ENCODE data around the gene ITPR2.
"Not testable (repeated sequence)": the region's sequence is repeated elsewhere in the genome, so short reads cannot be mapped to it uniquely, and the experiment has no call there.

The ITPR2 gene

GRCh38 chr12:26782372-26783130 is 50.4 kb downstream of the ITPR2 start:
- no peak for TF ChIP-seq CTCF (IDR thresholded peaks at IDR 0.05; ENCODE audit: insufficient read depth, low read length, poor library complexity, severe bottlenecking)
- H3K36me3 ChIP-seq (ENCODE audit: control insufficient read depth, insufficient read depth, low read length): peaks cover 3% of the 10 kb centered on the region
- H3K4me3 ChIP-seq (replicated peaks; ENCODE audit: low read depth, low read length): no peak overlapping the region
- no peak for DNase-seq (ENCODE audit: extremely low read depth, insufficient read length)
- no peaks in the 10 kb centered on the region for H3K27me3 ChIP-seq (replicated peaks; ENCODE audit: control insufficient read depth, insufficient read depth, low read length)

GRCh38 chr12:26780656-26781055 is 52.3 kb downstream of the ITPR2 start:
- H3K36me3 ChIP-seq (ENCODE audit: control insufficient read depth, insufficient read depth, low read length); DNase-seq (ENCODE audit: extremely low read depth, insufficient read length): not testable (repeated sequence)

GRCh38 chr12:26778173-26778775 is 54.7 kb downstream of the ITPR2 start:
- not testable (repeated sequence) for DNase-seq (ENCODE audit: extremely low read depth, insufficient read length); H3K4me3 ChIP-seq (replicated peaks; ENCODE audit: low read depth, low read length); H3K36me3 ChIP-seq (ENCODE audit: control insufficient read depth, insufficient read depth, low read length); H3K27me3 ChIP-seq (replicated peaks; ENCODE audit: control insufficient read depth, insufficient read depth, low read length)

More at GRCh38 chr12:26780656-26781055, 52.3 kb downstream of the ITPR2 start:
- not testable (repeated sequence) for H3K27me3 ChIP-seq (replicated peaks; ENCODE audit: control insufficient read depth, insufficient read depth, low read length); H3K4me3 ChIP-seq (replicated peaks; ENCODE audit: low read depth, low read length)

DNA sequence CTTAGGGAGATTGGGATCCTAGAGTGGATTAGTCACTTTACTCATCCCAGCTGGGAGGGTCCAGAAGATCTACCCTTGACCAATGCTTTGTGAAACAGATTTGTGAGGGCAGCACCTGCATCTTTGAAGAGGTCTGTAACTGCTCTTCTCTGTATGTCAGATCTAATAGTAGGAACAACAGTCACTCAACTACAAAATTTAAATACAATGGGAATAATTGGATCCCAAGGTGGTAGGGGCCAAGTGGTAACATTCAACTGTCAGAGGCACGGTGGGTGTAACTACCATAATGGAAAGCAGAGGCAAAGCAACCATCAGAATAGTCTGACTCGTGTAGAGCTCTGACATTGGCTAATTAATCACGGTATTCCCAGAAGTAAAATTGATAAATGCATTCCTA is 55.8 kb downstream of the ITPR2 start:
- no peak for TF ChIP-seq CTCF (IDR thresholded peaks at IDR 0.05; ENCODE audit: insufficient read depth, low read length, poor library complexity, severe bottlenecking)
- no peak overlapping the region for H3K4me3 ChIP-seq (replicated peaks; ENCODE audit: low read depth, low read length)
- H3K27me3 ChIP-seq (replicated peaks; ENCODE audit: control insufficient read depth, insufficient read depth, low read length): no peaks in the 10 kb centered on the region
- no peak for DNase-seq (ENCODE audit: extremely low read depth, insufficient read length)
- H3K36me3 ChIP-seq (ENCODE audit: control insufficient read depth, insufficient read depth, low read length): peaks cover 6% of the 10 kb centered on the region

- not testable (repeated sequence) for H3K27me3 ChIP-seq (replicated peaks; ENCODE audit: control insufficient read depth, insufficient read depth, low read length); H3K36me3 ChIP-seq (ENCODE audit: control insufficient read depth, insufficient read depth, low read length); H3K4me3 ChIP-seq (replicated peaks; ENCODE audit: low read depth, low read length); DNase-seq (ENCODE audit: extremely low read depth, insufficient read length)
These were observed 57.0 kb downstream of the ITPR2 start for GRCh38 chr12:26775991-26776390.

GRCh38 chr12:26773313-26774104 is 59.5 kb downstream of the ITPR2 start:
- no peak for DNase-seq (ENCODE audit: extremely low read depth, insufficient read length)
- peaks cover 5% of the 10 kb centered on the region for H3K36me3 ChIP-seq (ENCODE audit: control insufficient read depth, insufficient read depth, low read length)
- H3K4me3 ChIP-seq (replicated peaks; ENCODE audit: low read depth, low read length): no peak overlapping the region
- TF ChIP-seq CTCF (IDR thresholded peaks at IDR 0.05; ENCODE audit: insufficient read depth, low read length, poor library complexity, severe bottlenecking): no peak
- no peaks in the 10 kb centered on the region for H3K27me3 ChIP-seq (replicated peaks; ENCODE audit: control insufficient read depth, insufficient read depth, low read length)

GRCh38 chr12:26771861-26772260 is 61.1 kb downstream of the ITPR2 start:
- no peak for TF ChIP-seq CTCF (IDR thresholded peaks at IDR 0.05; ENCODE audit: insufficient read depth, low read length, poor library complexity, severe bottlenecking)
- peaks cover 5% of the 10 kb centered on the region for H3K36me3 ChIP-seq (ENCODE audit: control insufficient read depth, insufficient read depth, low read length)
- DNase-seq (ENCODE audit: extremely low read depth, insufficient read length): no peak
- no peak overlapping the region for H3K4me3 ChIP-seq (replicated peaks; ENCODE audit: low read depth, low read length)
- no peaks in the 10 kb centered on the region for H3K27me3 ChIP-seq (replicated peaks; ENCODE audit: control insufficient read depth, insufficient read depth, low read length)
